T-helper 1 cell (primary cell): ENCODE data around the gene SLC10A6.

Experiments used
- DNase-seq, 5 donors: peaks; one replicate each; pipeline ENCODE4 v3.0.0-alpha.2; 2012 to 2020

Gene SLC10A6

GRCh38 chr4:86846921-86847320 lies 2.3 kb downstream of the SLC10A6 start:
- no peak for DNase-seq

- no peak for DNase-seq
Observed at GRCh38 chr4:86845593-86845992, 3.6 kb downstream of the SLC10A6 start.

GRCh38 chr4:86841309-86841708 lies 7.9 kb downstream of the SLC10A6 start:
- DNase-seq, result no peak

- no peak for DNase-seq
Observed at GRCh38 chr4:86840858-86841257, 8.3 kb downstream of the SLC10A6 start.

GRCh38 chr4:86837691-86838503 lies 11.3 kb downstream of the SLC10A6 start:
- no peak for DNase-seq

- no peak for DNase-seq
Observed at GRCh38 chr4:86835677-86836076, 13.5 kb downstream of the SLC10A6 start.

GRCh38 chr4:86834901-86835300 lies 14.3 kb downstream of the SLC10A6 start:
- DNase-seq, result no peak

- DNase-seq, result no peak
Observed at GRCh38 chr4:86833615-86834014, 15.6 kb downstream of the SLC10A6 start.

- DNase-seq, result no peak
Observed at GRCh38 chr4:86831262-86832130, 17.7 kb downstream of the SLC10A6 start.

GRCh38 chr4:86825511-86825910 lies 23.7 kb downstream of the SLC10A6 start:
- no peak for DNase-seq

GRCh38 chr4:86822136-86822535 lies 27.0 kb downstream of the SLC10A6 start:
- DNase-seq, result no peak

- DNase-seq, result no peak
Observed at GRCh38 chr4:86821151-86821550, 28.0 kb downstream of the SLC10A6 start.

GRCh38 chr4:86819561-86819960 lies 29.6 kb downstream of the SLC10A6 start:
- DNase-seq, result no peak

GRCh38 chr4:86818841-86819240 lies 30.3 kb downstream of the SLC10A6 start:
- no peak for DNase-seq

- DNase-seq, result no peak
Observed at GRCh38 chr4:86818211-86818610, 31.0 kb downstream of the SLC10A6 start.

GRCh38 chr4:86816501-86817273 lies 32.5 kb downstream of the SLC10A6 start:
- DNase-seq, result no peak

GRCh38 chr4:86815653-86816052 lies 33.5 kb downstream of the SLC10A6 start:
- no peak for DNase-seq

- no peak for DNase-seq
Observed at GRCh38 chr4:86810847-86811246, 38.3 kb downstream of the SLC10A6 start.

- no peak for DNase-seq
Observed at GRCh38 chr4:86809809-86810208, 39.4 kb downstream of the SLC10A6 start.

- no peak for DNase-seq
Observed at GRCh38 chr4:86791126-86791525, 58.1 kb downstream of the SLC10A6 start.

- DNase-seq, result no peak
Observed at GRCh38 chr4:86788826-86789225, 60.4 kb downstream of the SLC10A6 start.

- no peak for DNase-seq
Observed at GRCh38 chr4:86778175-86778574, 71.0 kb downstream of the SLC10A6 start.

- DNase-seq, result no peak
Observed at GRCh38 chr4:86775061-86775460, 74.1 kb downstream of the SLC10A6 start.
